ENCODE results near the gene GP1BB.
"Not testable (repeated sequence)": the region's sequence is repeated elsewhere in the genome, so short reads cannot be mapped to it uniquely, and the experiment has no call there.

Gene GP1BB

GRCh38 chr22:19688301-19689290 lies 34.7 kb upstream of the GP1BB start:
- peaks cover 1% of the 10 kb centered on the region for H3K27me3 Mint-ChIP-seq
- no peak overlapping the region for H3K4me3 Mint-ChIP-seq
- no peaks in the 10 kb centered on the region for H3K4me1 Mint-ChIP-seq
- H3K9me3 Mint-ChIP-seq: no peaks in the 10 kb centered on the region
- H3K27ac Mint-ChIP-seq: no peak overlapping the region
- no peaks in the 10 kb centered on the region for H3K36me3 Mint-ChIP-seq

- no peaks in the 10 kb centered on the region for H3K36me3 Mint-ChIP-seq
- H3K4me3 Mint-ChIP-seq: no peak overlapping the region
- no peak overlapping the region for H3K27ac Mint-ChIP-seq
- H3K27me3 Mint-ChIP-seq: no peaks in the 10 kb centered on the region
- no peaks in the 10 kb centered on the region for H3K4me1 Mint-ChIP-seq
- no peaks in the 10 kb centered on the region for H3K9me3 Mint-ChIP-seq
These were observed 33.9 kb upstream of the GP1BB start for GRCh38 chr22:19689408-19689807.

- Mint-ChIP-seq H3K4me1 (no peaks in the 10 kb centered on the region), H3K9me3 (no peaks in the 10 kb centered on the region), H3K36me3 (no peaks in the 10 kb centered on the region), H3K27ac (no peak overlapping the region), H3K27me3 (no peaks in the 10 kb centered on the region), H3K4me3 (no peak overlapping the region)
These were observed 32.2 kb upstream of the GP1BB start for GRCh38 chr22:19691007-19691720.

GRCh38 chr22:19691721-19692341 lies 31.5 kb upstream of the GP1BB start:
- no peak overlapping the region for H3K4me3 Mint-ChIP-seq
- no peaks in the 10 kb centered on the region for H3K9me3 Mint-ChIP-seq
- no peaks in the 10 kb centered on the region for H3K27me3 Mint-ChIP-seq
- H3K36me3 Mint-ChIP-seq: no peaks in the 10 kb centered on the region
- no peaks in the 10 kb centered on the region for H3K4me1 Mint-ChIP-seq
- H3K27ac Mint-ChIP-seq: no peak overlapping the region

- Mint-ChIP-seq H3K36me3 (no peaks in the 10 kb centered on the region), H3K4me1 (no peaks in the 10 kb centered on the region), H3K27me3 (no peaks in the 10 kb centered on the region), H3K27ac (no peak overlapping the region), H3K9me3 (no peaks in the 10 kb centered on the region), H3K4me3 (no peak overlapping the region)
These were observed 29.8 kb upstream of the GP1BB start for GRCh38 chr22:19693581-19693980.

- Mint-ChIP-seq H3K27me3 (no peaks in the 10 kb centered on the region), H3K36me3 (no peaks in the 10 kb centered on the region), H3K4me1 (no peaks in the 10 kb centered on the region), H3K4me3 (no peak overlapping the region), H3K9me3 (no peaks in the 10 kb centered on the region), H3K27ac (no peak overlapping the region)
These were observed 29.2 kb upstream of the GP1BB start for GRCh38 chr22:19693981-19694670.

GRCh38 chr22:19694696-19695095 lies 28.6 kb upstream of the GP1BB start:
- H3K36me3 Mint-ChIP-seq: no peaks in the 10 kb centered on the region
- H3K27me3 Mint-ChIP-seq: no peaks in the 10 kb centered on the region
- no peaks in the 10 kb centered on the region for H3K4me1 Mint-ChIP-seq
- H3K27ac Mint-ChIP-seq: no peak overlapping the region
- no peaks in the 10 kb centered on the region for H3K9me3 Mint-ChIP-seq
- H3K4me3 Mint-ChIP-seq: no peak overlapping the region

- Mint-ChIP-seq H3K4me1 (no peaks in the 10 kb centered on the region), H3K27ac (no peak overlapping the region), H3K4me3 (no peak overlapping the region), H3K27me3 (no peaks in the 10 kb centered on the region), H3K36me3 (no peaks in the 10 kb centered on the region), H3K9me3 (no peaks in the 10 kb centered on the region)
These were observed 26.6 kb upstream of the GP1BB start for GRCh38 chr22:19696504-19697276.

- not testable (repeated sequence) for H3K36me3 Mint-ChIP-seq, H3K4me3 Mint-ChIP-seq
These were observed 25.5 kb upstream of the GP1BB start for GRCh38 chr22:19697871-19698270.

GRCh38 chr22:19700790-19701419 lies 22.4 kb upstream of the GP1BB start:
- H3K36me3 Mint-ChIP-seq: no peaks in the 10 kb centered on the region
- H3K4me3 Mint-ChIP-seq: no peak overlapping the region
- H3K27ac Mint-ChIP-seq: no peak overlapping the region
- H3K27me3 Mint-ChIP-seq: no peaks in the 10 kb centered on the region
- no peaks in the 10 kb centered on the region for H3K9me3 Mint-ChIP-seq
- no peaks in the 10 kb centered on the region for H3K4me1 Mint-ChIP-seq

More at GRCh38 chr22:19697871-19698270, 25.5 kb upstream of the GP1BB start:
- not testable (repeated sequence) for H3K27me3 Mint-ChIP-seq, H3K4me1 Mint-ChIP-seq, H3K27ac Mint-ChIP-seq, H3K9me3 Mint-ChIP-seq

GRCh38 chr22:19701420-19702145 lies 21.8 kb upstream of the GP1BB start:
- no peaks in the 10 kb centered on the region for H3K9me3 Mint-ChIP-seq
- H3K4me3 Mint-ChIP-seq: no peak overlapping the region

GRCh38 chr22:19703869-19704268 lies 19.5 kb upstream of the GP1BB start:
- no peaks in the 10 kb centered on the region for H3K36me3 Mint-ChIP-seq
- no peaks in the 10 kb centered on the region for H3K4me1 Mint-ChIP-seq
- H3K27me3 Mint-ChIP-seq: no peaks in the 10 kb centered on the region
- H3K9me3 Mint-ChIP-seq: no peaks in the 10 kb centered on the region
- no peak overlapping the region for H3K27ac Mint-ChIP-seq
- no peak overlapping the region for H3K4me3 Mint-ChIP-seq

More at GRCh38 chr22:19701420-19702145, 21.8 kb upstream of the GP1BB start:
- Mint-ChIP-seq H3K27ac (no peak overlapping the region), H3K4me1 (no peaks in the 10 kb centered on the region), H3K27me3 (no peaks in the 10 kb centered on the region), H3K36me3 (no peaks in the 10 kb centered on the region)

GRCh38 chr22:19704355-19705015 lies 18.9 kb upstream of the GP1BB start:
- Mint-ChIP-seq H3K9me3 (no peaks in the 10 kb centered on the region), H3K27ac (no peak overlapping the region), H3K27me3 (no peaks in the 10 kb centered on the region), H3K36me3 (no peaks in the 10 kb centered on the region), H3K4me1 (no peaks in the 10 kb centered on the region), H3K4me3 (no peak overlapping the region)
